Activated CD8-positive, alpha-beta memory T cell treated with anti-CD3 and anti-CD28 coated beads for 4 hours (primary cell): ENCODE results near the gene SYNM.
"Not testable (repeated sequence)": the region's sequence is repeated elsewhere in the genome, so short reads cannot be mapped to it uniquely, and the experiment has no call there.

ENCODE experiments used
- DNase-seq, 2 donors: peaks; one replicate each; pipeline ENCODE4 v3.0.0-alpha.2; 2020; ENCODE audit warnings: low read depth in 2 of 2

Gene SYNM

DNA sequence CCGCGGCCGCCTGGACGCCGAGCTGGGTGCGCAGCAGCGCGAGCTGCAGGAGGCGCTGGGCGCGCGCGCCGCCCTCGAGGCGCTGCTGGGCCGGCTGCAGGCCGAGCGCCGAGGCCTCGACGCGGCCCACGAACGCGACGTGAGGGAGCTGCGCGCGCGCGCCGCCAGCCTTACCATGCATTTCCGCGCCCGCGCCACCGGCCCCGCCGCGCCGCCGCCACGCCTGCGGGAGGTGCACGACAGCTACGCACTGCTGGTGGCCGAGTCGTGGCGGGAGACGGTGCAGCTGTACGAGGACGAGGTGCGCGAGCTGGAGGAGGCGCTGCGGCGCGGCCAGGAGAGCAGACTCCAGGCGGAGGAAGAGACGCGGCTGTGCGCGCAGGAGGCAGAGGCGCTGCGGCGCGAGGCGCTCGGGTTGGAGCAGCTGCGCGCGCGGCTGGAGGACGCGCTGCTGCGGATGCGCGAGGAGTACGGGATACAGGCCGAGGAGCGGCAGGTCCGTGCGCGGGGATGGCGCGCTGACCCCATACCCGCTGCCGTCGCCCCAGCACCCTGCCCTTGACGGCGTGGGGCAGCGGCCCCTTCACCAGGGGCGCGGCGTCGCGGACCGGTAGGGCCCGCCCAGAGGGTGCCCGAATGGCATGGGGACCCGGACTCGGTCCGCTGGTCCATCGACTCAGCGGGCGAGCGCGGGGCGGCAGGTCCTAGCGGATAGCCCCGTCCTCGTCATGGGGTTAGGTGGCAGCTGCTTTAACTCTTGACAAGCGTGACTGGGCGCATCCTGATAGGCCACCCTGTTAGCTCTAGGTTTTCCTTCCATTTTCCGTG is 848 bp downstream of the SYNM start:
- DNase-seq: no peak

DNA sequence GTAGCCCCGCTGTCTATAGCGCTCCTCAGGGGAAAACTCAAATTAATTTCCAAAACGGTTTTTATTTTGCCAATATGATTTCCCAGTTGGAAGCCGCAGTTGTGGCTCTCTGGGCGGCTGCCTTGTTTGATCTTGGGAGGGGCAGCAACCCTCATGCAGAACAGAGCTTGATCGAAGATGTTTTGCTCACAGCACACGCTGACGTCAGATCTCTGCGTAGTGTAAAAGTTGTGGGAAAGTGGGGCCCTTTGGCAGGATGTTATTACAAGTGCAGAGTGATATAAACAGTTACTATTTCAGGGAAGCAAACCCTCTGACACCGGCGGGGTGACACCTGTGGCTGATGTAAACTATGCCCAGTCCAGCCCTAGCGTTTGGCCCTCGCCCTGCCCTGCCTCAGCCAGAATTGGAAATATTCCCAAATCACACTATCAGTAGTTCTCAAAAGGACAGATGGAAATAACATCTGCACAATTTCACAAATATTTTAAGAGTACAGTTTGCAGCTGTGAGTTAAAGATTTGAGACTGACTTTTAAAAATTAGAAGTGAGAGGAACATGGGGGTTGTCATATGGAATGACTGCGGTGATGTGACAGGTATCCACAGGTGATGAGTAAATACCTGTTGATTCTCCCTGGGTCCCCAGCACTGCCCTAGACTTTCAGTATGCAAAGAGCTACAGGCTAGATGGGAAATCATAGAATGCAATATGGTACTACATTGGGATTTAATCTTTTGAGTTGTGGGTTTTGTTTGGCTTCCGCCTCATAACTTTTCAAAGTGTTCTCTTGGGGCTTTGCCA is 1.7 kb downstream of the SYNM start:
- no peak for DNase-seq

DNA sequence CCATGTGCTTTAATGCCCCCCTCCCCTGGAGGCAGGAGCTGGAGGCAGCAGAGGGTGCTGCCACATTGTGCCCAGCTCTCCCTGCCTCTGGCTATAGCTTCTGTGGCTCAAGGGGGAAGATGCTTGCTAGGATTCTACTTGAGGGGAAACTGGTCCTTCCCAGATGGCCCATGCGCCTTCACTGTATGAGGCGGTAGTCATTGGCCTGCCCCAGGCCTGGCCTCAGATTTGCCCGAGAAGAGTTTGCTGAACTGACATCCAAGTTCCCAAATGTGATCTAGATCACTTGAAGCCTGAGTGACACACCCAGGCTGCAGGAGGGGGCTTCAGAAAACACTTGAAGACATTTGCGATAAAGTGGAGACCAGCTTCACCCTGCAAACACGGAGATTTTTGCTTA is 4.1 kb downstream of the SYNM start:
- DNase-seq: no peak

DNA sequence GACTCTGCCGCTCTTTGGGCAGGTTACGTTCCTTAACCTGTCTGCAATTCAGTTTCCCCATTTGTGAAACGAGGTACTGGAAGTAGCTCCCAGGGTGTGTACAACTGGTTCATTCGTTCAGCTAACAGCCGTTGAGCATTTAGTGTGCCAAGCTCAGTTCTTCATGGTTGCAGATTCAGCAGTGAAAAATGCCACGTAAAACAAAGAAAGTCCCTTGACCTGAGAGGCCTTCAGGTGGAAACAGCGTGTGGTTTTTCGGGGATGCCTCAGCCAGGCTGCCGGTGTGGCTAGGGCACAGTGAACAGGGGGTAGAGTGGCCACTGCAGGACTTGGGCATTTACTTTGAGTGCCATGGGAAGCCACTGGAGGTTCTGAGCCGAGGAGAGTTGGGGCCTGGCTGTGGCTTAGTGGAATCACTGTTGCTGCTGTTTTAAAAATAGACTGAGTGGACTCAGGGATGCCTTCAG is 4.7 kb downstream of the SYNM start:
- DNase-seq: no peak

DNA sequence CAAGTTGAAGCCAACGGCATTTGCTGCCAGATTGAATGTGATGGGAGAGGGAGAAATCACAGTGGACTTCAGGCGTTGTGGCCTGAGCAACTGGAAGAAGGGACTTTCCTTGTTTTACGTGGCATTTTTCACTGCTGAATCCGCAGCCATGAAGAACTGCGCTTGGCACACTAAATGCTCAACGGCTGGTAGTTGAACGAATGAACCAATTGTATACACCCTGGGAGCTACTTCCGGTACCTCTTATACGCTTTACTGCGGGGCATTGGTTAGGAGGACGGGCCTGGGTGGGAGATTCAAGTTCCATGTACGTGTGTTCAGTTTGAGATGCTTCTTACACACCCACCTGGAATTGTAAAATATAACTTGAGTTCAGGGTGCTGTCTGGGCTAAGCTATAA is 5.2 kb downstream of the SYNM start:
- no peak for DNase-seq

DNA sequence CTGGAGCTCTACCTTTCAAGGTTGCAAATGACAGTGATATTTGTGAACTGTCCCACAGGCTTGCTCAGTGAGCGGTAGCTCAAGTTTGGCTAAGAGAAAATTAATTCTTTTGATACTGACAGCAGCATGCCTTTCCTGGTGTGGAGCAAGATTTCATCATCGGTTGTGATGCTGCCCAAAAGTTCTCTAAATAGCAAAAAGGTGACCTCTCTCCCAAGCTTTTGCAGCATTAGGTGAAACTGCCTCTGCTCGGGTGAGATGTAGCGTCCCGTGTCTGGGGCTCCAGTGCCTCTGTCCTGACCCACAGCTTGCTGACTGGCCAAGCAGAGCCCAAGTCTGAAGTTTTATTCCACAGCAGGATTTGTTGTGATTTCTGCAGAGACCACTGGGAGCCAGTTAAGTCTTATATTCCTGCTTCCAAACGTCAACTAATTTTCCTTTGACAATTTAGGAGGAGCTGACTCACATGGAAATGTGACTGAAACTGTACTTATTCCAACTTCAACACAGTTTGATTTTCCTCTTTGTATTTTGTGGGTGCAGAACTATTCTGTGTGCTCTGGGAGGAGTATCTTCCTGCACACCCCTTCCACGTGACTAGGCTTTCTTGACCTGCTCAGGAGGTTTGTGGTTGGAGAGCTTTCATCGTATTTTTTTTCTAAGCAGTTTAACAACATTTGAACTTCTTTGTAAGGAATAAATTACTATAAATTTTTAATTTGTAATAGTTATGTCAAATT is 5.9 kb downstream of the SYNM start:
- DNase-seq: no peak

DNA sequence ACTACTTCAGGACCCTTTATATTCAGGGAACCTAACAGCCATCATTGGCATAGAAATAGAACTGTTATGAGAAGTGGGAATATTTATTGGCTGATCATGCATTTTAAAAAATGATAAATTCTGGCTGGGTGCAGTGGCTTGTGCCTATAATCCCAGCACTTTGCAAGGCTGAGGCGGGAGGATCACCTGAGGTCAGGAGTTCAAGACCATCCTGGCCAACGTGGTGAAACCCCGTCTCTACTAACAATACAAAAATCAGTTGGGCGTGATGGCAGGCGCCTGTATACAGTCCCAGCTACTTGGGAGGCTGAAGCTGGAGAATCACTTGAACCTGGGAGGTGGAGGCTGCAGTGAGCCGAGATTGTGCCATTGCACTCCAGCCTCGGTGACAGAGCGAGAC is 6.8 kb downstream of the SYNM start:
- DNase-seq: not testable (repeated sequence)

DNA sequence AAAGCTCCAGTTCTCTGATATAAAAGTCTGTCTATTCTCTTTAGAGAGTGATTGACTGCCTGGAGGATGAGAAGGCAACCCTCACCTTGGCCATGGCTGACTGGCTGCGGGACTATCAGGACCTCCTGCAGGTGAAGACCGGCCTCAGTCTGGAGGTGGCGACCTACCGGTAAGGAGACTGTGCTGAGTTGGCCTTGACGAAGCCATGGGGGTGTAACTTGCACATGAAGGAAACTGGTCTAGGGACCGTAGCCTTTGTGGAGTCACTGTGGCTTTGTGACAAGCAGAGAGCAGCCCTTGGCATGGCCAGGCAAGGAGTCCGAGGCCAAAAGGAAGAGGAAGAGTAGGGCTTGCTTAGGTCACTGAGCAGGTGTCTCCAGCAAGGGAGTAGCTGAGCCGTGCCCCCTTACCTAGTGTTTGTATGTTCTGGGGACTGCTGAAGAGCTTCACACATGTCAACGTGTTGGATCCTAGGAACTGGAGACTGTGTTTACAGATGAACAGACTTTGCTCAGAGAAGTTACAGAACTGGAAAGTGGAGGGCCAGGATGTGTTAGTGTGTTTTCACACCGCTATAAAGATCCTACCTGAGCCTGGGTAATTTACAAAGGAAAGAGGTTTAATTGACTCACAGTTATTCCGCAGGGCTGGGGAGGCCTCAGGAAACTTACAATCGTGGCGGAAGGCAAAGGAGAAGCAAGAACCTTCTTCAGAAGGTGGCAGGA is 8.8 kb downstream of the SYNM start:
- DNase-seq: no peak

DNA sequence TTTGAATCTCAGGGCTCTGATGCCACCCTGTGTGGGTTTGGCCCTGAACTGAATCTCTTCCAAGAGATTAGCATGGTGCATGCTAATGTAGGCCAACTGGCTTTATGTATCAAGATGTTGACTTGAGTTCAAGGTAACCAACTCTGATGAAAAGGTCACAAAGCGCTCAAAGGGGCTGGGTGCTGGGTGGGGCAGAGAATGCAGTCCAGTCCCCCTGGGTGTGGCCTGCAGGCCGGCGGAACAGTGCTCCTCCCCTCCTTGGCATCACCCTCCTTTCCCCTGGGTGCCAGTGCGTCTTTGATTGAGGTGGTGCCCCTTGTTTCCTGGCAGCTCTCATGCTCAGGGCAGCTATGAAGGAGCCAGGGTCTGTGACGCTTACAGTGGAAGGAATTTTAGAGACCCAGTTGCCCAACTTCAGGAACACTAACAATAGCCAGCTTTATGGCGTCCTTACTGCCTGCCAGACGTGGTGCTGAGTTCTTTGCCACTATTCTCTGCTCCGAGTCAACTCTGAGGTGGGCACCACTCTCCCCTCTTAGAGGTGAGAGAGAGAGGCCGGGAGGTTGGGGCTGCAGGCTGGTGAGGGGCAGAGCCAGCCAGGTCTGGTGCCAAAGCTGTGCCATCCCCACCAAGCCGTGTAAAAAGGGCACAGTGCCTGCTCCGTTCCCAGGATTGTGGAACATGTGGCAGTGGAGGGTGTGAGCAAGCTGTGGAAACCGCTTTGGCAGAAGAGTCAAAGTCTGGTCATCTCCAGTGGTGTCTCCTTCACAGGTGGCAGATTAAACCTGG is 9.8 kb downstream of the SYNM start:
- no peak for DNase-seq

DNA sequence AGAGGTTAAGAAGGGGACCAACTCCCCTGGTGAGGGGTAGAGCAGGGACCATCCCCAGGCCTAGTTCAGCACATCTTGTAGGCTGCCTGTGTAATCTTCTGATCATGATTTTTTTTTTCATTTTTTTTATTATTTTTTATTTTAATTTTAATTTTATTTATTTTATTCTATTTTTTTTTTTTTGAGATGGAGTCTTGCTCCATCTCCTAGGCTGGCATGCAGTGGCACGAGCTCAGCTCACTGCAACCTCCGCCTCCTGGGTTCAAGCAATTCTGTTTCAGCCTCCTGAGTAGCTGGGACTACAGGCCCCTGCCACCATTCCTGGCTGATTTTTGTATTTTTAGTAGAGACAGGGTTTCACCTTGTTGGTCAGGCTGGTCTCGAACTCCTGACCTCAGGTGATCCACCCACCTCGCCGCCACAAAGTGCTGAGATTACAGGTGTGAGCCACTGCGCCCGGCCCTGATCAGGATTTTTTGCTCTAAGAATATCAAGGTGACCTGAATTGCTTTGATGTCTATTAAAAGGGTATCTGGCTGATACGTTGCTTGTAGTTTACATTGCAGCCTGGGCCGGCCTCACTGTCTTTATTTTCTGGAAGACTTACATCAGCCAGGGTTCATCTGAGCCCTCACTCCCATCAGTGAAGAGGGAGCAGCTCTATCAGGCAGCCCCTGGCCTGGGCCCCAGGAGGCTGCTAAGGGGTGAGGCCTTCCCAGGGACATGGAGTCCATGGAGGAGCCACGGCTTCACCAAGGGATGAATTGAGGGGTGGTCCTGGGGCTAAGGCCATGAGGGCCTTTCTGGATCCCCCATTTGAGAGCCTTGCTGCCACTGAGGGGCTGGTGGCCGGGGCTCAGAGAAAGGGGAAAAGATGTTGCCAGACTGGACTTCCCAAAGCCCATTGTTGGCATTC is 10.7 kb downstream of the SYNM start:
- no peak for DNase-seq

DNA sequence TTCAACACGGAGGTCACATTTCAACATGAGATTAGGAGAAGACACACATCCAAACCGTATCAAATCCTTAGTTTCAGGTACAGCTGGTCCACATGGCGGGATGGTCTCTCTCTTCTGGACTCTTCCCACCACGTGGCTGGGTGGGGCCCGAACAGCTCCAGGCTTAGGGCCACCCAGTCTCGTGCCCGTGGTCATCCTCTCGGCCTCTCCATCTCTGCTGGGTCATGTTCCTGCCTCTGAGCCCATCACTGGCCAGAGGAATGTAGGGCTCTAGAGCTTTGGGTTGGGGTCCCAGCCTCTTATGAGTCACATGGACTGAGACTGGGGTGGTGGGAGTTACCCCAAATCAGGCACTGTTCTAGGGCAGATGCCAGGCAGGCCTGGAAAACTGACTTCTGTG is 12.2 kb downstream of the SYNM start:
- DNase-seq: no peak

DNA sequence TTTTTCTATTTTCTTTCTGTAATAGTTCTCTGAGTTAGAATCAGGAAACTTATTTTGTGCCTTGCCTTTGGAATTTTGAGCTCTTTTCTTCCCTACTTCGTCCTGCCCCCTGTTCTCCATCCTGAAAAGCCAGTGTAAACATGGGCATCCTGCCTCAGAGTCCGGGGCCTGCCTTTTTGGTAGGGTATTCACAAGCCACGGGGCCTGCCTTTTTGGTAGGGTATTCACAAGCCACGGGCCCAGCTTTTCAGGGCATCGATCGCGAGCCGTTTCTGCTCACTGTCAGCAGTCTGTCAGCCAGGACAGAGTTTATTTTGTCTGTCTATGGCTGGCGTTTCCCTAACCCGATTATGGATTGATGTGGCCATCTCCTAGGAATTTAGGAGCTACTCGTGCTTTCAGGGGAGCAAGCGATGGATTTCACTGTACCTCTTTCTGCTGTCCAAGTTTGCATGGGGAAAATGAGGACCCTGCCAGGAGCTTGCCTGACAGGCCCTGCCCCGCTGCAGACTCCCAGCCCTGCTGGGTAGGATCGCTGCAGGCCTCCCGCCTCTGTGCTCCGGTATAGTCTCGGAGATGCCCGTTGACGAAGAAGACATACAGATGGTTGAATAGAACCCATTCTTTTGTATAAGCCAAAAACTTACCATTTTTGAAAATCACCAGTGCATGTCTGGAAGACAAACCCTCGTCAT is 12.8 kb downstream of the SYNM start:
- no peak for DNase-seq

DNA sequence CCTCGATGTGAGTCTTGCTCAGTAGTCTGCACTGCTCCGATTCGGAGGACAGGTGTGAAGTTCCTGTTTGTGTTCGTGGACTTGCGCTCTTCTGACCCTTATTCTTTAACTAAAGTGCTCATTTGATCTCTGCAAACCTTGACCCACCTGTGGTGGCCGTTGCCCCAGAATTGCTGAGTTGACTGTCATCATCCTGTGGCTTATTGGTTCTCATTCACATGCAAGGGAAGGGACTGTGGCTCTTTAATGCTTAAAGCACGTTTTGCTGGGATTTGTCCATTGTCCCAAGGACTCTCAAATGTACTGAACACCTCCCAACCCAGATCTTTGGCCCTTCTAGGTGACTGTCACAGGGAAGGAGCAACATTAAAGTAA is 13.4 kb downstream of the SYNM start:
- no peak for DNase-seq

DNA sequence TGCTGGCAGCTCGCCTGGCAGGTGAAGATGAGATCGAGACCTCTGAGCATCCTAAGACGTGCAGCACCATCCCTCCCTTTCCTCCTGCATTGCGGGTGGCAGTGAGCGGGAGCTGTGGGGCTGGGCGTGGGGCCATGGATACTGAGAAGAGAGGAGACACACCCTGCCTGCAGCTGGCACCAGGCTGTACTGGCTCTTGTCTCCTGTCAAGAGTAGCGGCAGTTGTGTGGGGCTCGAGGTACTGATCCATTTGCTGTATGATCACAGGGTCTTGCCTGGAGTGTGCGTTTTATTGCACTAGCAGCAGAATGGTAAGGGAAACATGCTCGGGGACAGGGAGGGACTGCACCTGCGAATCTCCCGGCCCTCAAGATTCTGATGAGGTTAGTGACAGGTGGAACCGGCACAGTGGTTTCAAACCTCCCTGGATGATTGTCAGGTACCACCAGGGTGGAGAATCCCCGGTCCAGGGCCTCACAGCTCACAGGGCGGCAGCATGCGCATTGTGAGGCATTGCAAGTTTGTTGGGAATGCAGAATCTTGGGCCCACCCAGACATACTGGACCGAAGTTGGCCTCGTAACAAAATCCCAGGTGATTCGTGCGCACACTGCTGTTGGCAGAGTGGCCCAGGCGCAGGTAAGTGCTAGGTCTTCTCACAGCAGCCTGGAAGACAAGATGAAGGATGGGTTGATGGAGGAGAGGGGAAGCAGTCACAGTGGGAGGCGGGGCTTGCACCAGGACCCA is 14.1 kb downstream of the SYNM start:
- DNase-seq: no peak

DNA sequence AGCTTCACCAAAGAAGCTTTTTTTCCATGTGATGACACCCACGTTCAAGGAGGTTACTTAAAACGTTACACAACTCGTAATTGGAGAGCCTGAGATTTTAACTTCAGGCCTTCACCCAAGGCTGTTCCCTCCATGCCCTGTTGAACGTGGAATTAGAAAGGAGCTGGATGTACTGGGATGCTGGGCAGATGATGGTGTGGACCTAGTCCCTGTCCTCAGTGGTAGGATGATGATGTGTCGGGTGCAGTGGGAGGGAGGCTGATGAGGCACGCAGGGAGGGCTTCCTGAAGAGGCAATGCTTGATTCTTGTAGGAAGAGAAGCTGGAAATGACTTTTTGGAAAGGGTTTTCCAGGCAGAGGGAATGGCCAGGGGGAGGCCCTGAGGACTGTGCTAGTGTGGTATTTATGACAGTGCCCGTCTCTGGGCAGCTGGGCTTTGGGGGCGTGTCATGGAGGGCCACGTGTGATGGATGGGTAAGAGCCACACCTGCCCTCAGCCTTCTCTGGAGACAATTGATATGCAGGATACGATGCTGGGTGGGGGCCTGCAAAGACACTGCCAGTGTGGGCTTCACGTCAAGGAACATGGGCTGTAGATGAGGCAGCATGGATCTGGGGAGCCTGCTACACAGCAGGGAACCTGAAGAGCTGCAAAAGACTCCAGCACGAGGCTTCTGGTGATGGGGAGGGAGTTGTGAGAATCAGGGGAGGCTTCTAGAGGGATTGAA is 15.3 kb downstream of the SYNM start:
- DNase-seq: no peak

DNA sequence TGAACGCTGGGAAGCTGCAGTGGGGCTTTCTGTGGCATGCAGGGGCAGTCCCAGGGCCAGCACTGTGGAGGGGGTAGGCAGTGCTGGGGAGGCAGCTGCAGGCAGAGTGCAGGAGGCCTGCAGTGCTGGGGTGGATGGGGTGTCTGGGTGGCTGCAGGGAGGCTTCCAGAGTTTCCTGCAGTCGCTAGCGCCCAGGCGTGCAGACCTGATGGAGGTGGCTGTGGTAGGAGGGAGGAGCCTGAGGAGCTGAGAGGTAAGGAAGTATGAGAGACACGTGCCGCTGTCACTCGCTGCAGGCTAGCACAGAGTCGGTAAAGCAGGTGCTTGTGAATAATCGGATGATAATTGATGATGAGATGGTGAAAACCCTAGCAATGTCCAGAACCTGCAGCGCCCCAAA is 16.3 kb downstream of the SYNM start:
- no peak for DNase-seq

DNA sequence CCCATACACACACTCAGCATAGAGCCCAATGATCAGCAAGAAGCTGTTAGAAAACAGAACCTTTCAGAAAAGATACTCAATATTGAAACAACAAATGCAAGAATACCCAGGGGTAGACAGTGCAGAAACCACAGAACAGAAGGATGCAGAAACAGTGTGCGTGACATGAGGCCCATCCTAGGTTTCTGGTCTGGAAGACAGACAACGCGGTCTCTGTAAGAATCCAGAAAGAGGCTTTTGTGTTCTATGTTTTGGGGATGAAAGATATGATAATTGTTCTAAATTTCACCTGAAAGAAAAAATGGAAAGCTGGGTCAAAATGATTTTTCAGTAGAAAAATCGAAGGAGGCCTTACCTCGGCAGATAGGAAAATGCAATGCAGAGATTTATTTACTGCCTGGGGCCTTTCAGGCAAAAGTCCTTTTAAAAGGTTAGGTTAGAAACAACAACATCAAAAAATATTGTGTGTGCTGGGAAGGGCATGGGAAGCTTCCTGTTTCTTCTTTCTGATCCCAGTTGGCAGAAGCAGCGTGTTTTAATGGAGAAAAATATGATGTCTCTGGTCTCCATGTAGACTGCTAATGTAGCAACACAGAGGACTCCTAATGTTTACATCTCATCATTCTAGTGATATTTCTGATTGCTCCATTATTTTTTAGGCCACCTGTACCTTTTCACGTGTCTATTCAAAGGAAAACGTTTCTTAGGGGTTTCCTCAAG is 17.0 kb downstream of the SYNM start:
- no peak for DNase-seq
